ENCODE data around the gene TTYH3.

- TF ChIP-seq EZH2 (IDR thresholded peaks at IDR 0.05; ENCODE audit: borderline replicate concordance): no peak
- TF ChIP-seq CTCF (IDR thresholded peaks at IDR 0.05; ENCODE audit: poor library complexity): no peak
Observed at GRCh38 chr7:2621948-2622640, 9.7 kb upstream of the TTYH3 start.

Data from hepatocyte (in vitro differentiated cells).